GM23248 (cell line): ENCODE measurements around the gene TSPAN14. TPM values are rescaled to one million over a fixed set of nuclear protein-coding genes. Genes with fewer than 3 reads are reported as not detected.
A peak's percentile ranks its signal among the peaks of the same experiment; 100 is the strongest.

Experiments used
- DNase-seq: peaks from one replicate; pipeline ENCODE4 v3.0.0-alpha.2; 2015
- H2AFZ ChIP-seq: fragments of 200-600 bp; sonication (generic); 2 replicates; pipeline ENCODE4 v1.6.1; 2016; ENCODE audit warnings: antibody characterized with exemption
- H3F3A ChIP-seq: fragments of 200-600 bp; sonication (generic); 2 replicates; pipeline ENCODE4 v1.6.1; 2016; ENCODE audit warnings: mild to moderate bottlenecking, antibody characterized with exemption, mixed run types; ENCODE audit not compliant: insufficient read depth
- H3K27ac ChIP-seq: fragments of 200-600 bp; sonication (generic); 2 replicates; pipeline ENCODE4 v1.5.1; 2016; ENCODE audit warnings: mild to moderate bottlenecking
- H3K27me3 ChIP-seq: fragments of 200-600 bp; sonication (generic); replicated peaks from 2 replicates; pipeline ENCODE4 v1.6.1; 2016; ENCODE audit warnings: mild to moderate bottlenecking; ENCODE audit not compliant: insufficient read depth
- H3K36me3 ChIP-seq: fragments of 200-600 bp; sonication (generic); 2 replicates; pipeline ENCODE4 v1.6.1; 2016; ENCODE audit warnings: low read depth, mild to moderate bottlenecking
- H3K4me1 ChIP-seq: fragments of 200-600 bp; sonication (generic); 2 replicates; pipeline ENCODE4 v1.6.1; 2016; ENCODE audit warnings: mild to moderate bottlenecking; ENCODE audit not compliant: insufficient read depth
- H3K4me2 ChIP-seq: fragments of 200-600 bp; sonication (generic); one replicate; pipeline ENCODE4 v1.6.1; 2016; ENCODE audit warnings: mild to moderate bottlenecking; ENCODE audit not compliant: unreplicated experiment
- H3K4me3 ChIP-seq: fragments of 200-600 bp; sonication (generic); 2 replicates; pipeline ENCODE4 v1.5.1; 2016; ENCODE audit warnings: mild to moderate bottlenecking
- H3K79me2 ChIP-seq: fragments of 200-600 bp; sonication (generic); 2 replicates; pipeline ENCODE4 v1.6.1; 2016; ENCODE audit warnings: mild to moderate bottlenecking; ENCODE audit not compliant: insufficient read depth
- H3K9ac ChIP-seq: fragments of 200-600 bp; sonication (generic); 2 replicates; pipeline ENCODE4 v1.6.1; 2016; ENCODE audit warnings: mild to moderate bottlenecking
- H3K9me2 ChIP-seq: fragments of 200-600 bp; sonication (generic); 2 replicates; pipeline ENCODE4 v1.6.1; 2016; ENCODE audit warnings: mixed run types, mild to moderate bottlenecking, moderate library complexity; ENCODE audit not compliant: insufficient read depth
- H3K9me3 ChIP-seq: fragments of 200-600 bp; sonication (generic); one replicate; pipeline ENCODE4 v1.6.1; 2017; ENCODE audit warnings: low read depth
- H4K20me1 ChIP-seq: fragments of 200-600 bp; sonication (generic); 2 replicates; pipeline ENCODE4 v1.6.0; 2016; ENCODE audit not compliant: insufficient read depth
- EZH2 ChIP-seq: fragments of 200-600 bp; sonication (generic); IDR thresholded peaks from 2 replicates; pipeline ENCODE4 v1.6.1; 2018; ENCODE audit warnings: antibody characterized with exemption, mild to moderate bottlenecking; ENCODE audit not compliant: insufficient read depth, poor library complexity, severe bottlenecking
- EZH2phosphoT487 ChIP-seq: fragments of 200-600 bp; sonication (generic); IDR thresholded peaks from 2 replicates; pipeline ENCODE4 v1.6.1; 2018; ENCODE audit warnings: antibody characterized with exemption, moderate library complexity, mild to moderate bottlenecking, low read depth; ENCODE audit not compliant: insufficient read depth
- WGBS, 2 experiments: methylation state at CpG; one replicate each; pipeline ENCODE4 v1.1.6; 2015 to 2017; ENCODE audit warnings: low lambda C conversion rate in 2 of 2, low coverage in 1 of 2; ENCODE audit errors: missing lambda C conversion rate in 2 of 2; 5-methylcytosine and 5-hydroxymethylcytosine counted together
- in situ Hi-C: fragments of 300-500 bp; cut with MboI; formaldehyde crosslinking; loops from 2 replicates; pipeline ENCODE4 v1.15.0; 2020
- polyA plus RNA-seq: library from polyadenylated mRNA; unstranded; fragments of >200 nt; fragmentation: Nextera tagmentation; extraction: Ambion mirVana; gene quantifications from 2 replicates; pipeline ENCODE4 v1.2.1, GENCODE V29; 2016
- total RNA-seq: library from RNA; depleted of rRNA; stranded (reverse); fragments of >200 nt; shearing (Covaris generic); gene quantifications from 2 replicates; pipeline ENCODE4 v1.2.3, GENCODE V29; 2014

The TSPAN14 gene
- total and polyA plus RNA-seq, 2 experiments from 2014 or later = 14.1 to 23.7 TPM

- in situ Hi-C loops = no loop called here
- Histone ChIP-seq H2AFZ (no peak overlapping the region), H3K4me1 (peaks cover 37% of the 10 kb centered on the region)
These were observed 45.0 kb downstream of the TSPAN14 start for GRCh38 chr10:80498833-80499741.

DNA sequence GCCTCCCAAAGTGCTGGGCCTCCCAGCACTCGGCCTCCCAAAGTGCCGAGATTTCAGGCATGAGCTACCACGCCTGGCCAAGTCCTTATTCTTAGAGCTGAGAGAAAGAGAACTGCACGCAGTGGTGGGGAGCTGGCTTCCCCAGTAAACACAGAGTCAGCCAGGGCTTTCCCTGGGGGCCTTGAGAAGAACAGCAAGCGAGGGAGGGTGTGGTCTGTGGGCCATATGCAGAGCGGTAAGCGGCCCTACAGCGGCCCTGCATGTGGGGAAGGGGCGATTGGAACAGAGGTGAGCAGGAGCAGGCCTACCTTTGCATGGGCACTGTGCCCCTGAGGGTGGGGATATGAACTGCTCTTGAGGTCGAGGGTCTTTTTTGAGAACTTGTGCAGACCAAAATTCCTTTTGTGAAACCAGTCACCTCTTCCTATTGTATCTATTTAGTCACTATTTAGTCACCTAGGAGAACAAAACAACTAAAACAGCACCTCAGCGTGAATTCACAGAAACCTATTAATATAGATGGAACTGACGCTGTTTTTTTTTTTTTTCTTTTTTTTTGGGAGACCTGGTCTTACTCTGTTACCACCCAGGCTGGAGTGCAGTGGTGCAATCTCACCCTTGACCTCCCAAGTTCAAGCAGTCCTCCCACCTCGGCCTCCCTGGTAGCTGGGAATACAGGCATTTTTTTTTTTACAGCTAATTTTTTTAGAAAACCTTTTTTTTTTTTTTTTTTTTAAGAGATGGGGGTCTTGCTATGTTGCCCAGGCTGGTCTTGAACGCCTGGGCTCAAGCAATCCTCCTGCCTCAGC is 46.7 kb downstream of the TSPAN14 start:
- no peak for TF ChIP-seq EZH2
- TF ChIP-seq EZH2phosphoT487 = no peak
- peaks cover 37% of the 10 kb centered on the region for H3K4me1 ChIP-seq
- peaks cover 32% of the 10 kb centered on the region for H3F3A ChIP-seq
- no peak overlapping the region for H3K27ac ChIP-seq
- no peak overlapping the region for H3K4me2 ChIP-seq
- H3K9me3 ChIP-seq = no peaks in the 10 kb centered on the region
- H2AFZ ChIP-seq = no peak overlapping the region
- no peak overlapping the region for H3K9ac ChIP-seq
- WGBS, 2 experiments = 95 to 96% methylated on average over 14 of the region's 14 CpGs
- no peak for DNase-seq
- H3K4me3 ChIP-seq = no peak overlapping the region
- H3K9me2 ChIP-seq = no peaks in the 10 kb centered on the region
- in situ Hi-C loops = loop anchor here (5.0 kb wide), 1 partner anchor 53 kb away; no protein-coding TSS in a partner anchor
- H3K27me3 ChIP-seq = no peaks in the 10 kb centered on the region
- no peaks in the 10 kb centered on the region for H3K36me3 ChIP-seq
- H3K79me2 ChIP-seq = peaks cover 68% of the 10 kb centered on the region
- no peaks in the 10 kb centered on the region for H4K20me1 ChIP-seq

More at GRCh38 chr10:80498833-80499741, 45.0 kb downstream of the TSPAN14 start:
- Histone ChIP-seq H3K9me2 (no peaks in the 10 kb centered on the region), H3K36me3 (no peaks in the 10 kb centered on the region), H3F3A (peaks cover 36% of the 10 kb centered on the region), H3K79me2 (peaks cover 73% of the 10 kb centered on the region), H3K9ac (peak overlapping the region; percentile 58; the same call in 1 of the 2 replicates), H4K20me1 (no peaks in the 10 kb centered on the region), H3K27ac (peak overlapping the region; percentile 71), H3K9me3 (no peaks in the 10 kb centered on the region), H3K4me3 (no peak overlapping the region), H3K4me2 (peak overlapping the region; percentile 36), H3K27me3 (no peaks in the 10 kb centered on the region)
- no peak for TF ChIP-seq EZH2phosphoT487
- no peak for TF ChIP-seq EZH2
- DNase-seq = peak; percentile 99
- WGBS, 2 experiments = 28% methylated on average over 14 of the region's 14 CpGs

DNA sequence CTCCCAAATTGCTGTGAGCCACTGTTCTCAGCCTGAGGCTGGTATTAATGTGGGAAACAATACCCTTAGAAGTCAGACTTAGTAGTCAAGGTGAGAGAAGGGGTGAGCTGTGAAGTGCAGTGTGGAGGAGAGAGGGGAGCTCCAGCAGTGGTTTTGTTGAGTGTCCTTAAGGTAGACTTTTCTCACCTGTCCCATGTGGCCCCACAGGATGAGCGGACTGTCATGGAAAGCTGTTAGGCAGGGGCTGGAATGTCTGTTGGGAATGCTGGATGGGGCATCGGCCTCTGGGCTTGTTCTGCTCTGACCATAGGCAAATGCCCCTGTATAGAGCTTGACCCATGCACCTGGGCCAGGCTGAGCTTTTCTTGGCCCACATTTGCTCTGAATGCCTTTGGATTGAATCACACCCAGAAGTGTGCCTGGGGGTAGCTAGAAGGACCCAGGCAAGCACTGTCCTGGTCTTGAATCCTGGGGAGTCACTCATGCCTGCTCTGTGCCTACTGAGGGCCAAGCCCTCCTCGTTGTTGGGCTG is 47.3 kb downstream of the TSPAN14 start:
- H3K9me3 ChIP-seq = no peaks in the 10 kb centered on the region
- peaks cover 44% of the 10 kb centered on the region for H3K4me1 ChIP-seq
- DNase-seq = no peak
- H3K9ac ChIP-seq = no peak overlapping the region
- no peak overlapping the region for H3K4me3 ChIP-seq
- no peaks in the 10 kb centered on the region for H3K9me2 ChIP-seq
- peaks cover 39% of the 10 kb centered on the region for H3F3A ChIP-seq
- in situ Hi-C loops = loop anchor here (5.0 kb wide), 1 partner anchor 54 kb away; no protein-coding TSS in a partner anchor
- H3K27ac ChIP-seq = no peak overlapping the region
- 95 to 100% methylated on average over 3 of the region's 3 CpGs for WGBS, 2 experiments
- H3K4me2 ChIP-seq = no peak overlapping the region
- H3K27me3 ChIP-seq = no peaks in the 10 kb centered on the region
- H3K36me3 ChIP-seq = no peaks in the 10 kb centered on the region
- no peak for TF ChIP-seq EZH2
- no peak for TF ChIP-seq EZH2phosphoT487
- peaks cover 61% of the 10 kb centered on the region for H3K79me2 ChIP-seq
- no peak overlapping the region for H2AFZ ChIP-seq
- H4K20me1 ChIP-seq = no peaks in the 10 kb centered on the region

DNA sequence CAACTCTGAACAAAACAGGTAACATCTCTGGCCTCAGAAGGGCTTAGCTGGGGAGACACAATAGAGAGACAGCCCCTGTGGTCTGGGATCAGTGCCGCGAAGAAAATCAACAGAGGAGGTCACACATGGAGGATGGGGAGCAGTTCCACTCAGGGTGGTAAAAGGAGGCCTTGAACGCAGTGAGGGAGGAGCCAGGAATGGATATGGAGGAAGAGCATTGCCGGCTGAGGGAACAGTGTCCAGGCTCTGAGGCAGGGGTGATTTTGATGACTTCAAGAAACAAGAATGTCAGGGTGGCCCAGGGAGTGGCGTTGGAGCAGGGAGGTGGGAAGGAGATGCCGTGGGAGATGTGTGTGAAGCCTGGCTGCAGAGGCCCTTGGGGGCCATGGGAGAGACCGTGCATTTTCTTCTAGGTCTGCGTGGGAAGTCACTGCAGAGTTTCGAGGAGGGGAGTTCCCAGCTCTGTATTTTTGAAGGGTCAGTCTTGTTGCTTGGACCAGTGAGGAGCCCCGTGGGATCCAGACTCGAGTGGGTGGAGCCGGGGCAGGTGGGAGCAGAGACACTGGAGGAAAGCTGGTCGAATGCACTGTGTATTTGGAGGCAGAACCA is 47.9 kb downstream of the TSPAN14 start:
- Histone ChIP-seq H3K9ac (no peak overlapping the region), H3K36me3 (no peaks in the 10 kb centered on the region)

More for the DNA sequence above, 47.9 kb downstream of the TSPAN14 start:
- WGBS, 2 experiments = 92 to 95% methylated on average over 12 to 13 of the region's 13 CpGs
- Histone ChIP-seq H3K27ac (no peak overlapping the region), H3K9me2 (no peaks in the 10 kb centered on the region), H3K79me2 (peaks cover 56% of the 10 kb centered on the region), H3K27me3 (no peaks in the 10 kb centered on the region), H3K4me2 (no peak overlapping the region), H3K4me3 (no peak overlapping the region), H3F3A (peaks cover 35% of the 10 kb centered on the region), H3K4me1 (peaks cover 45% of the 10 kb centered on the region), H4K20me1 (no peaks in the 10 kb centered on the region), H2AFZ (no peak overlapping the region), H3K9me3 (no peaks in the 10 kb centered on the region)
- DNase-seq = no peak
- in situ Hi-C loops = loop anchor here (5.0 kb wide), 1 partner anchor 55 kb away; no protein-coding TSS in a partner anchor
- TF ChIP-seq EZH2phosphoT487 = no peak
- no peak for TF ChIP-seq EZH2
